Activated gamma-delta T cell (primary cell): ENCODE measurements around the gene SYNPO2L.
"Not testable (repeated sequence)": the region's sequence is repeated elsewhere in the genome, so short reads cannot be mapped to it uniquely, and the experiment has no call there.

Source experiments
- DNase-seq: peaks from one replicate; lab custom pipeline; 2025; lab: John Stamatoyannopoulos, UW

Gene SYNPO2L

DNA sequence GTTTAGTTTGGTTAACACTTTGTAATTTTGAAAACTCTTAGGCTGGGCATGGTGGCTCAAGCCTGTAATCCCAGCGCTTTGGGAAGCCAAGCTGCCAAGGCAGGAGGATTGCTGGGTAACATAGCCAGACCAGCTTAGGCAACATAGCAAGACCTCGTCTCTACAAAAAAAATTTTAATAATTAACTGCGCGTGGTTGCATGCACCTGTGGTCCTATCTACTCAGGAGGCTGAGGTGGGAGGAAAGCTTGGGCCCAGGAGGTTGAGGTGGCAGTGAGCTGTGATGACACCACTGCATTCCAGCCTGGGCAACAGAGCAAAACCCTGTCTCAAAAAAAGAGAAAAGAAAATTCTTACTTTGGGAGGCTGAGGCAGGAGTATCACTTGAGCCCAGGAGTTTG lies 32.8 kb downstream of the SYNPO2L start:
- DNase-seq: no peak

DNA sequence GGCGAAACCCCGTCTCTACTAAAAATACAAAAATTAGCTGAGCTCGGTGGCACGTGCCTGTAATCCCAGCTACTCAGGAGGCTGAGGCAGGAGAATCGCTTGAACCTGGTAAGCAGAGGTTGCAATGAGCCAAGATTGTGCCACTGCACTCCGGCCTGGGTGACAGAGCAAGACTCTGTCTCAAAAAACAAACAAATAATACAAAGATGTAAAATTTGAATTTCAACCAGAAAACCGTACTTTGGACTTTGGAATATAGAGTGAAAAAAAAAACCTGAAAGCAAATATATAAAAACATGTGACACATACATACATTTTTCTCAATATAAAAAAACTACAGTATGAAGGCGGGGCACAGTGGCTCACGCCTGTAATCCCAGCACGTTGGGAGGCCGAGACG lies 34.9 kb downstream of the SYNPO2L start:
- DNase-seq: not testable (repeated sequence)

DNA sequence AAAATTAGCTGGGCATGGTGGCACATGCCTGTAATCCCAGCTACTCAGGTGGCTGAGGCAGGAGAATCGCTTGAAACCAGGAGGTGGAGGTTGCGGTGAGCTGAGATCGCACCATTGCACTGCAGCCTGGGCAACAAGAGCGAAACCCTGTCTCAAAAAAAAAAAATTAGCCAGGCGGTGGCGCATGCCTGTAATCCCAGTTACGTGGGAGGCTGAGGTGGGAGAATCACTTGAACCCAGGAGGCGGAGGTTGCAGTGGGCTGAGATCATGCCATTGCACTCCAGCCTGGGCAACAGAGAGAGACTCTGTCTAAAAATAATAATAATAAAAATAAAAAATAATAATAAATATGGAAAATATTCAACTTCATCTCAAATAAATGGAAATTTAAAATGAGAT lies 38.7 kb downstream of the SYNPO2L start:
- DNase-seq: not testable (repeated sequence)

DNA sequence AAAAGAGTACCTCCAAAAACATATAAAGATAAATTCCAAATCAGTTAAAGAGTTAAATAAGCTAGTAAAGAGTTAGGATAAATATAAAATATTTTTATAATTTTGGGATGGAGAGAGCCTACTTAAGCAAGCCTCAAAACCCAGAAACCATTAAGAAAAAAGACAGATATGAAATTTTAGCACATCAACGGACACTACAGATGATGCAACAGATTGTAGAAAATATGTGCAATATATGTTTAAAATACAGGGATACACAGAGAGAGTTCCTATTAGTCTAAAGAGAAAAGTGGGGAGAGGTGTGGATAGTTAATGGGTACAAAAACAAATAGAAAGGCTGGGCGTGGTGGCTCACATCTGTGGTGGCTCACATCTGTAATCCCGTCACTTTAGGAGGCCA lies 41.1 kb downstream of the SYNPO2L start:
- no peak for DNase-seq

DNA sequence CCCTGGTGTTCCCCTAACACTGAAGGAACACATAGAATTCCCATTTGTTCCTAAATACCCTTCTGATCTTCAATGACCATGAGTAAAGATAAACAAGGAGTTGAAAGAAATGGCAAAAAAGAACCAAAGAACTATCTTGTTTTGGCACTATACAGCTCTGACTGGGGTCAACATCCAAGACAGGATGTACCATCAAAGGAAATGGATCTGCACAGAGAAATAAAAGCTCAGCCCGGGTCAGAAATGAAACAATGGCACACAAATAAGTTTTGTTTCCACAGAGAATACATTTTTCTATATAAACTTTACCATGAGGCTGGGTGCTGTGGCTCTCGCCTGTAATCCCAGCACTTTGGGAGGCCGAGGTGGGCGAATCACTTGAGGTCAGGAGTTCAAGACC lies 46.7 kb downstream of the SYNPO2L start:
- DNase-seq: no peak

DNA sequence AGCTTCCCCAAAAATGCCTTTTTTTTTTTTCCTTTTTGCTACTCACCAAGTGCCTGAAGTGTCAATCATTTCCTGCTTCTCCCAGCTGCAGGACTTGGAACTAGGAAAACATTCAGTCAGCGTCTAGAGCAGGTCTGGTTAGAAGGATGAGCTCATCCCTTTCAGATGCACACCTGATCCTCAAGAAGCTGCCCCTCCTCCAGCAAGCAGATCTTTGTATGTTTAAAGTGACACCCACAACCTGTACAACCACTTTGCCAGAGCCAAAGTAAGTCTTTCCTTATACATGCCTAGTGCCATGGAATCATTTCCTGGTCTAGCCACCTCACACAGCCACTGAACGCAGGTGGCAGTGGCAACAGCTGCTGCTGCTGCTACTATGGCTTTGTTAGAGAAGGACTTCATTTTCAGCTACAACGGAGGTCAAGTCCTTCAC lies 54.3 kb downstream of the SYNPO2L start:
- DNase-seq: no peak

DNA sequence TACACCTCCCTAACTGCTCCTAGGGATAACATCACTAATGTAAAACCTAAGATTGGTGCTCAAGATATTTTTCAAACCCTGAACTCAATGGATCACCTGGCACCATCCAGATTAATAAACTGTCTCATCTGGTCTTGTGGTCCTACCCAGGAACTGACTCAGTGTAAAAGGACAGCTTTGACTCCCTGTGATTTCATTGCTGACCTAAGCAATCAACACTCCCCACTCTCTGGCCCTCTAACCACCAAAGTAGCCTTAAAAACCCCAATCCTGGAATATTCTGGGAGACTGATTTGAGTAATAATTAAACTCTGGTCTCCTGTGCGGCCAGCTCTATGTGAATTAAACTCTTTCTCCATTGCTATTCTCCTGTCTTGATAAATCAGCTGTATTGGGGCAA lies 58.5 kb downstream of the SYNPO2L start:
- no peak for DNase-seq
